Sigmoid colon (tissue), 7 donors: Measurements from ENCODE around the gene CAMTA1. TPM values are rescaled to one million over a fixed set of nuclear protein-coding genes. Genes with fewer than 3 reads are reported as not detected.

ENCODE experiments used
- DNase-seq: peaks from one replicate; pipeline ENCODE4 v3.0.0-alpha.2; 2019
- H3K27ac ChIP-seq, 4 donors: fragments of 200-600 bp; sonication (generic); one replicate each; pipeline ENCODE4 v1.5.1; 2016 to 2019; ENCODE audit warnings: mild to moderate bottlenecking in 1 of 4
- H3K27me3 ChIP-seq, 3 donors: fragments of 200-600 bp; sonication (generic); one replicate each; pipeline ENCODE4 v1.5.1; 2019; ENCODE audit warnings: mild to moderate bottlenecking in 1 of 3
- H3K36me3 ChIP-seq, 4 donors: fragments of 200-600 bp; sonication (generic); one replicate each; pipeline ENCODE4 v1.5.1; 2016 to 2019
- H3K4me1 ChIP-seq, 4 donors: fragments of 200-600 bp; sonication (generic); one replicate each; pipeline ENCODE4 v1.5.1; 2017 to 2019
- H3K4me3 ChIP-seq, 4 donors: fragments of 200-600 bp; sonication (generic); one replicate each; pipeline ENCODE4 v1.5.1; 2017 to 2019; ENCODE audit warnings: mild to moderate bottlenecking in 2 of 4, moderate library complexity in 1 of 4
- H3K9me3 ChIP-seq, 4 donors: fragments of 200-600 bp in 3 of 4; sonication (generic) in 3 of 4; one replicate each; pipeline versions ENCODE4 v1.5.1 to v1.6.1; 2013 to 2019
- EP300 ChIP-seq, 4 donors: sonication (generic); formaldehyde crosslinking; IDR thresholded peaks; one replicate each; pipeline ENCODE4 v1.6.1; 2017; ENCODE audit warnings: antibody characterized with exemption in 4 of 4
- POLR2A ChIP-seq, 2 donors: fragments of 450-650 bp; IDR thresholded peaks; one replicate each; pipeline ENCODE4 v1.6.1; 2016; ENCODE audit warnings: antibody characterized with exemption in 2 of 2, mild to moderate bottlenecking in 2 of 2, moderate library complexity in 2 of 2
- POLR2AphosphoS5 ChIP-seq, 4 donors: sonication (generic); formaldehyde crosslinking; IDR thresholded peaks; one replicate each; pipeline ENCODE4 v1.6.1; 2017; ENCODE audit warnings: antibody characterized with exemption in 4 of 4
- WGBS, 2 donors: extraction: QIAGEN DNeasy Blood & Tissue Kit; methylation state at CpG; one replicate each; pipeline ENCODE4 v1.1.7; 2013; 5-methylcytosine and 5-hydroxymethylcytosine counted together
- intact Hi-C: fragments of 100-400 bp; cut with DNase I; formaldehyde crosslinking; loops from one replicate; pipeline ENCODE4 v1.15.1; 2023
- polyA plus RNA-seq, 3 donors: library from polyadenylated mRNA; stranded (reverse); fragments of 200-250 nt; gene quantifications; one replicate each; pipeline ENCODE4 v1.2.3, GENCODE V29; 2013
- total RNA-seq, 4 donors: library from RNA; depleted of rRNA; stranded (reverse); fragments of >200 nt; gene quantifications; one replicate each; pipeline ENCODE4 v1.1.0, GENCODE V29; 2016
- TF ChIP-seq, protein P1 (sequence below), 4 experiments: fragments of 450-650 bp in 3 of 4; fragments of 200-600 bp in 1 of 4; IDR thresholded peaks; one replicate each; pipeline ENCODE4 v1.5.1; 2016 to 2019; ENCODE audit warnings: antibody characterized with exemption in 4 of 4, mild to moderate bottlenecking in 3 of 4, moderate library complexity in 2 of 4
- donor health status: healthy with polysubstance abuse.
- donor health status: Bipolar disorder and iron deficiency.
- donor health status: healthy.

The CAMTA1 gene
- total and polyA plus RNA-seq, 7 donors: 97.9 to 196 (median 177) TPM

DNA sequence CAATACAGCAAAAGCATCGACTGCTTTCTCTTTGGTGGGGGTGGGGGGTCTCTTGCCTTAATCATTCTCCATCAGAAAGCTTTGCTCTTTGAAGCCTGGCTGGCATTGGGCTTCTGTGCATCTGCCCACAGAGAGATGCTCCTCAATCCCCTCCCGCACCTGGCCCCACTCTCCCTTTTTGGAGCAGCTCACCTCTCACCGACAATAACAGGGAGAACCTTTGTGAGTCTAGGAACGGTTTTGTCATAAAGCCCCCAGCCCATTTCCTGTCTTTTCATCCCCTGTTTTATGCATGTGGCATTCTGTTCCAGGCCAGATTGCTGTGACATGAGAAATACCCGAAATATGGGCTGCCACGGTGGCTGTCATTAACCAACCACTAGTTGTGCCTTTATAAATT lies 516.9 kb downstream of the CAMTA1 start:
- H3K4me3 ChIP-seq: no peak overlapping the region
- H3K27ac ChIP-seq: no peak overlapping the region
- 80 to 85% methylated on average over 6 of the region's 6 CpGs for WGBS, 2 donors
- H3K4me1 ChIP-seq: peaks cover 0 to 38% (median 35%) of the 10 kb centered on the region in 4 donors
- DNase-seq: no peak
- TF ChIP-seq, protein P1, sequence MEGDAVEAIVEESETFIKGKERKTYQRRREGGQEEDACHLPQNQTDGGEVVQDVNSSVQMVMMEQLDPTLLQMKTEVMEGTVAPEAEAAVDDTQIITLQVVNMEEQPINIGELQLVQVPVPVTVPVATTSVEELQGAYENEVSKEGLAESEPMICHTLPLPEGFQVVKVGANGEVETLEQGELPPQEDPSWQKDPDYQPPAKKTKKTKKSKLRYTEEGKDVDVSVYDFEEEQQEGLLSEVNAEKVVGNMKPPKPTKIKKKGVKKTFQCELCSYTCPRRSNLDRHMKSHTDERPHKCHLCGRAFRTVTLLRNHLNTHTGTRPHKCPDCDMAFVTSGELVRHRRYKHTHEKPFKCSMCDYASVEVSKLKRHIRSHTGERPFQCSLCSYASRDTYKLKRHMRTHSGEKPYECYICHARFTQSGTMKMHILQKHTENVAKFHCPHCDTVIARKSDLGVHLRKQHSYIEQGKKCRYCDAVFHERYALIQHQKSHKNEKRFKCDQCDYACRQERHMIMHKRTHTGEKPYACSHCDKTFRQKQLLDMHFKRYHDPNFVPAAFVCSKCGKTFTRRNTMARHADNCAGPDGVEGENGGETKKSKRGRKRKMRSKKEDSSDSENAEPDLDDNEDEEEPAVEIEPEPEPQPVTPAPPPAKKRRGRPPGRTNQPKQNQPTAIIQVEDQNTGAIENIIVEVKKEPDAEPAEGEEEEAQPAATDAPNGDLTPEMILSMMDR (IDR thresholded peaks at IDR 0.05): no peak
- no peak for TF ChIP-seq POLR2AphosphoS5 (IDR thresholded peaks at IDR 0.05)
- H3K27me3 ChIP-seq: no peaks in the 10 kb centered on the region
- H3K36me3 ChIP-seq: no peaks in the 10 kb centered on the region
- intact Hi-C loops: no loop called here
- H3K9me3 ChIP-seq: peaks cover 0 to 4% (median under 1%) of the 10 kb centered on the region in 4 donors

DNA sequence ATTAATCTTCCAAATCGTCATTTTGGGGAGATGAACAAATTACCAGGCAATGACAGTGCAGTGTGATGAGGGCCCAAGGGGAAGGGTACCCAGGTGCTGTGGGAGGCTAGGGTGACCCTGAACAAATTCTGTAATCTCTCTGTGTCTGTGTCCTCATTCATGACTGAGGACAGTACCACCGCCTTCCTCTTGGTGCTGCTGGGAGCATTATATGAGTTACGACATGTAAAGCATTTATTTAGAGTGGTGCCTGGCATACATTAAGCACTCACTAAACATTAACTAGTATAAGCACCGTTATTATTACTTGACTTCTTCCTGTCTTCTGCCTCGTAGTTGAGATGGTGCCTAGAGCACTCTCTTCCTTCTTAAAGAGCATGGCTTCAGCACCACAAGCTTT lies 517.6 kb downstream of the CAMTA1 start:
- no peak for DNase-seq
- Histone ChIP-seq H3K9me3 (no peaks in the 10 kb centered on the region), H3K27ac (no peak overlapping the region), H3K4me1 (peaks cover 0 to 38% (median 35%) of the 10 kb centered on the region in 4 donors), H3K36me3 (no peaks in the 10 kb centered on the region), H3K4me3 (no peak overlapping the region), H3K27me3 (no peaks in the 10 kb centered on the region)
- TF ChIP-seq POLR2A (IDR thresholded peaks at IDR 0.05): no peak
- TF ChIP-seq POLR2AphosphoS5 (IDR thresholded peaks at IDR 0.05): no peak
- TF ChIP-seq, protein P1 (IDR thresholded peaks at IDR 0.05): no peak
- TF ChIP-seq EP300 (IDR thresholded peaks at IDR 0.05): no peak
- intact Hi-C loops: no loop called here
- WGBS, 2 donors: 36 to 61% methylated on average over 5 of the region's 5 CpGs

DNA sequence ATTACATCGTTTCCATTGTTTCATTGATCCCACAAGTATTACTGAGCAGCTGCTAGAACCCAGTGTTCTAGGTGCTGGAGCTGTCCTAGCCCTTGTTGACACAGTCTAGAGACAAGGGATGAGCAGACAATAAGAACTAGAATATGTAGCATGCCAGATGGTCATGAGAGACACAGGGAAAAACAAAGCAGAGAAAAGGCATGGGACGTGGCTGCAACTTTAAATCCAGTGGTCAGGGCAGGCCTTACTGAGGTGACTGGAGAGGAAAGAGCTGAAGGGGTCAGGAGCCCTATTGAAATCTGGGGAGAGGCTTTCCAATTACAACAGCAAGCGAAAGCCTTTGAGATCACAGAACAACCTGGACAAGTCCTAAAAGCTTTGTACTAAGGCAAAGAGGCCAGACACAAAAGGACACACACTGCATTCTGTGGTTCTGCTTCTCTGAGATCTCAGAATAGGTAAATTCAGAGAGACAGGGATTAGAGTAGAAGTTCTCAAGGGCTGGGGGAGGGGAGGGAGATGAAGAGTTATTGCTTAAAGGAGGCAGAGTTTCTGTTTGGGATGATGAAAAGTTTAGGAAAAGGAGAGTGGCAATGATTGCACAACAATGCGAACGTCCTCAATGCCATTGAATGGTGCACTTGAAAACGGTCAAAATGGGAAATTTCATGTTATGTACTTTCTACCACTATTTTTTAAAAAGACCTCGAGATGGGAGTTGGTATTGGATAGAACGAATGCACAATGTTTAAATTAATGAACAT lies 518.5 kb downstream of the CAMTA1 start:
- Histone ChIP-seq H3K27ac (no peak overlapping the region), H3K36me3 (no peaks in the 10 kb centered on the region), H3K4me3 (no peak overlapping the region), H3K27me3 (no peaks in the 10 kb centered on the region), H3K4me1 (peaks cover 0 to 32% (median 30%) of the 10 kb centered on the region in 4 donors), H3K9me3 (peaks cover 0 to 3% (median 0%) of the 10 kb centered on the region in 4 donors)
- intact Hi-C loops: no loop called here
- WGBS, 2 donors: 85 to 86% methylated on average over 8 of the region's 8 CpGs
- TF ChIP-seq, protein P1 (IDR thresholded peaks at IDR 0.05): no peak
- TF ChIP-seq EP300 (IDR thresholded peaks at IDR 0.05) (no peak), POLR2AphosphoS5 (IDR thresholded peaks at IDR 0.05) (no peak), POLR2A (IDR thresholded peaks at IDR 0.05) (no peak)
- DNase-seq: no peak

DNA sequence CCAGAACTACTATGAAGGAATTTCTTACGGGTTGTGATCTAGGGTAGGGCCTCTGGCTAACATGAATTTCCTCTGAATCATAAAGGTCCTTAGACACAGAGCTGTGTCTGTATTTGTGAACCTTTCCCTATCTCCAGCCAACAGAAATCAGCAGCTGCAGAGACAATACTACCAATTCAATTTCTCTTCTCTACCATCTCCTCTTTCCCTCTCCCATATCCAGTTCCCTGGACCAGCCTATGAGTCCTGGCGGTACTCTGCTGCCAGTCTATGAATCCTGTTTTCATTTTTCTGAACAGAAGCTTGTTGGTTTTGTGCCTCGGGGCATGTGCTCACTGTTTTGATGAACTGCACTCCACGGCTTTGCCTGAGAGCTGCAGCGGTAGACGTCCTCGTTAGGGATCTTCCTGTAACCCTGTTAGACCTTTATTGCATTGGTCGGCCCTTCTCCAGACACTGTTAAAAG lies 527.9 kb downstream of the CAMTA1 start:
- H3K27me3 ChIP-seq: no peaks in the 10 kb centered on the region
- 69 to 78% methylated on average over 8 of the region's 8 CpGs for WGBS, 2 donors
- intact Hi-C loops: no loop called here

More for the DNA sequence above, 527.9 kb downstream of the CAMTA1 start:
- no peaks in the 10 kb centered on the region for H3K36me3 ChIP-seq
- H3K4me1 ChIP-seq: no peaks in the 10 kb centered on the region
- H3K27ac ChIP-seq: no peak overlapping the region
- TF ChIP-seq, protein P1 (IDR thresholded peaks at IDR 0.05): no peak
- TF ChIP-seq EP300 (IDR thresholded peaks at IDR 0.05) (no peak), POLR2A (IDR thresholded peaks at IDR 0.05) (no peak), POLR2AphosphoS5 (IDR thresholded peaks at IDR 0.05) (no peak)
- H3K4me3 ChIP-seq: no peak overlapping the region
- H3K9me3 ChIP-seq: peaks cover 0 to 3% (median 0%) of the 10 kb centered on the region in 4 donors
- no peak for DNase-seq
